GM18867 (cell line): ENCODE data around the gene KCNK5.

Experiments used
- ATAC-seq: cut with Tn5 transposase; IDR thresholded peaks from one replicate; pipeline ENCODE4 v1.9.1; 2021; ENCODE audit warnings: mild to moderate bottlenecking, moderate library complexity; ENCODE audit not compliant: unreplicated experiment

The KCNK5 gene

DNA sequence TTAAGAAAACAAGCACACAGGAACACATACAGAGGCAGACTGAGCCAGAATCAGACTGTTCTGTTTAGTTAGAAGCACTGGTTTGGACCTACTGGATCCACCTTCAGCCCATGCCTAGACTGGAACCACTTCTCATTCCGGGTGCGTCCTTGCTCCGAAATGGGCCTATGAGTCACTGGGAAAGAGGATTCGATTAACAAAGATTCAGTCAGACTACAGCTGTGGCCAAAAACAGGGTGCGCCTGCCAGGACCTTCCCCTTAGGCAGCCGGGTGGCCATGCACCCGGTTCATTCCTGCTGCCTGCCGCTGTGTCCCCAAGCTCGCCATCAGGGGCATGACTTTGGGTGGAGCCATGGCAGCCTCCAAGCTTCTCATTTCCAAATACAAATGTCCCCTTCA lies 14.5 kb upstream of the KCNK5 start:
- no peak for ATAC-seq

DNA sequence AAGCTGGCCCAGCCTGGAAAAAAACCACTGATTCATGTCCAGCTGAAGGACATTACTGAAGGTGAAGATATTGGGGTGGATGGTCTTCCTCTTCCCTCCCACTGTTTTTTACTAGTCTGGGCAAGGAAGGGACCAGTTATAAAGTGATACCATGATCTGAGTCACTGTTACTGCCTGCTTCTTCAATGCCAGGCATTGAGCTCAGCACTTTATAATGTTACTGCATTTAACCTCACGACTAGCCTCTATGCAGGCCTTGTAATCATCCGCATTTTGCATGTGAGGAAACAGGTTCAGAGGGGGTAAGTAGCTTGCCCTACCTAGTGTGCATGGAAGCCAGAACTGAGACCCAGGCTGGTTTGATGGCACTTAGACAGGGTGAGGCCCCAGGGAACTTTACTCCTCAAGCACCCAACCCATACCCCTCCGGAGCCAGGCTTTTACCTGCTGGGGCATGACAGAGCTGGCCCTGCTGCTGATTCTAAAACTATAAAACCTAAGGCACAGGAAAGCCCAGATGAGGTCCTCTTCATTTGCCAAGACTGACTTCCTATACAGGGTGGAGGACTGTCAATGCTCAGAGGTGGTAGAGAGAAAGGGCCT lies 11.0 kb upstream of the KCNK5 start:
- no peak for ATAC-seq

DNA sequence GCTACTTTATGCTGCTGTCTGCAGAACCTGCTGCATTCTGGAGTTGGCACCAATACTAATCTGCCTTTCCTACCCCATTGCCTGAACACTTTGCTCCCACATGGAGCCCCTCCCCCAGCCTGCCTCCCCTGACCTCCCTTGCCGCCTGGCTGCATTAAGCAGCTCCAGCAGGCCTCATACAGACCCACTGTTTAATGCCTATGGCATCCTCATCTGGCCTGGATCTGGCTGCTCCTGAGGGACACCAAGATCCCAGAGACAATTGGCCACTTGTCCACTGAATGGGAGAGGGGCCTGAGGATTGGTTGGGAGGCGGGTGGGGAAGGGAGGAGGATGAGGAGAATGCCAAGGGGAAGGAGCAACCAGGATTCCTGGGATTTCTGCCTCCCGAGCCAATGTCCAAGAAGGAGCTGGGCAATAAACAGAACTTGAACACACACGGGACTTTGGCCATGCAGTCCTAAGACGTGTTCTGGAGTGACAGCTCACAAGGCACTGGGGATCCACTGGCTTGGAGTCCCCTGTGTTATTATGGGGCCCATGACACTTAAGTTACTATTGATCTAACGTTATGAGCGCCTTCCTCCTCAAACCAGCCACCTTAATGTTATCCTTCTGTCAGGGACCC lies 10.4 kb upstream of the KCNK5 start:
- no peak for ATAC-seq

- ATAC-seq, result no peak
Observed at GRCh38 chr6:39236742-39237141, 7.5 kb upstream of the KCNK5 start.

GRCh38 chr6:39233333-39233732 lies 4.1 kb upstream of the KCNK5 start:
- no peak for ATAC-seq

GRCh38 chr6:39231521-39232243 lies 2.4 kb upstream of the KCNK5 start:
- no peak for ATAC-seq

GRCh38 chr6:39230654-39231035 lies 1.4 kb upstream of the KCNK5 start:
- no peak for ATAC-seq

GRCh38 chr6:39228111-39228971 lies 934 bp downstream of the KCNK5 start:
- ATAC-seq, result no peak

- ATAC-seq, result no peak
Observed at GRCh38 chr6:39227476-39227875, 1.8 kb downstream of the KCNK5 start.

- ATAC-seq, result no peak
Observed at GRCh38 chr6:39226639-39227329, 2.5 kb downstream of the KCNK5 start.

DNA sequence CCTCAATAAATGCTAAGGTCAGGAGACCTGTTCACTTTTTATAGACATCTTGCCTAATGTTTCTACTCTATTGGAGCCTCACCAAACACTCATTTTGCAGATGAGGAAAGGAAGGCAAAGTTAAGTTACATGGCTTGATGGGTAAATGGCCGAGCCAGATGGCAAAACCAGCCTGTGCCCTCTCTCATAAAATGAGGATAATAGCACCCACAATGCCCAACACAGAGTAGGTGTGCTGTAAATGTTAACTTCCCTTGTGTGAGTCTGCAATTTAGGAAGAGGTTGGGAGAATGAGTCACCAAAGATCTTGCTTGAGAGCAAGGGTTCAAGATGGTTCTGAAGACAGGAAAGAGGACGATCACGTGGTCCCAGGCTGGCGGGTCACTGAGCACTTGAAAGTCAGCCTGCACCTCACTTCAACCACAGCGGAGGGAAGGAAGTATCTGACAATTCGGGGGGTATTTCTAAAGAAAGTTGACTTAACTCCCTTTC lies 3.3 kb downstream of the KCNK5 start:
- ATAC-seq, result no peak

GRCh38 chr6:39225543-39225942 lies 3.7 kb downstream of the KCNK5 start:
- no peak for ATAC-seq

GRCh38 chr6:39224523-39225182 lies 4.6 kb downstream of the KCNK5 start:
- ATAC-seq, result no peak

- no peak for ATAC-seq
Observed at GRCh38 chr6:39224011-39224410, 5.3 kb downstream of the KCNK5 start.

GRCh38 chr6:39223555-39223954 lies 5.7 kb downstream of the KCNK5 start:
- ATAC-seq, result no peak

GRCh38 chr6:39223061-39223460 lies 6.2 kb downstream of the KCNK5 start:
- no peak for ATAC-seq

DNA sequence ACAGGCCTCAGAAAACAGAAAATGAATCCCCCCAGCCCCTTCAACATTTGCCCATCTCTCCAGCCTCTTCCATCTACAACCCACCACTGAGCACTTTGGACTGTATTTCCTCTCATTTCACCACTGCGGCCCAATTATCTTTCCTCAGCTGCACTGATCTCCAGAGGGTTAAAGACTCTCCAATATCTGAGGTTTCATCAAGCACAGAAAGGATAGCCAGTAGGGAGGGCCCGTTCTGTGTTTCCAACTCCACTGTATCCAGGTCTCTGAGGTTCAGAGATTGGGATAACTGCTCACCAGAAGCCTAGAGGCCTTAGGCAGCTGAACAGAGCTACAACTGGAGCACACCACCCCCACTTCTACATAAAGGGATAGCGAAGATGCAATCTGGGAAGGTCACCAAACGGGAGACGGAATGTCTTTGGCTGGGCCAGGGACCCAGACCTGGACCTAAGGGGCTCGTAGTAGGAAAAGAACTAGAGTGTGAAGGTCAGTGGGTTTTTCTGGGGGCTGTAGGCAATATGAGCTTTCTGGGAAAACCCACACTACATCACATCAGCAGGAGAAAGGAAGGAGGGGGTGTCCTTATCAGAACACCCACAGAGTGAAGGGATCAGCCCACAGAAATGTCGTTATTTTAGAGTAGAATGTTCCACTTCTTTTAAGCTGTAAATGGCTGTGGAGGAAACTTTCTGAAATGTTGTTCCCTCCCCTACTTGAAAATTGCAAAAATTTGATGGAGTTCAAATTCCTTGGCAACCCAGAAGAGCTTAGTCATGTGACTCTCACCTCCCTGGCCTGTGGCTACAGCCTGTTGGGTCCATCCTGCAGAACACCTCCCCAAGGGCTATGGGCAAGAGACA lies 7.3 kb downstream of the KCNK5 start:
- ATAC-seq, result no peak

- ATAC-seq, result no peak
Observed at GRCh38 chr6:39221115-39221514, 8.2 kb downstream of the KCNK5 start.

- ATAC-seq, result no peak
Observed at GRCh38 chr6:39218868-39219567, 10.3 kb downstream of the KCNK5 start.
